Measurements from ENCODE around the gene YAP1.

Gene YAP1

GRCh38 chr11:102158164-102158735 lies 48.0 kb downstream of the YAP1 start:
- H3K27ac ChIP-seq: no peak overlapping the region
- TF ChIP-seq ZFX (IDR thresholded peaks at IDR 0.05) (no peak), CTCF (conservative IDR thresholded peaks at IDR 0.05) (no peak)

DNA sequence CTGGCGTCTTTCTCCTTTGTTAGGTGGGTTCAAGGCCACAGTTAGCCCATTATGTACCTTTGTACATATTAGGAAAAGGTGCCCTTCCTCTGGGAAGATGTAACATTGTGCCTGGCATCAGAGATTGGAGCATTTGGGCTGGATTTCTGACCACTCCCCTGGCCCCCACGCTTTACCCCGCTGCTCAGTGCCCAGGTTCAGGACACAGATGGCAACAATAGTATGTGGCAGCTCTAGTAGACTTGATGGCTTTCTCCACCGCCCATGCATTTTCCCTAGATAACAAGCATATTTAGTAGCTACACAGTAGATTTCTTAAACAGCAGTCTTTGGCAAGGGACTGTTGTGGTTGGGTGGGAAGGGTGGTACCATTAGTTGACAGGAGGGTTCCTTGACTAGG lies 53.1 kb downstream of the YAP1 start:
- TF ChIP-seq CTCF (conservative IDR thresholded peaks at IDR 0.05) (no peak), ZFX (IDR thresholded peaks at IDR 0.05) (no peak)
- H3K27ac ChIP-seq: no peak overlapping the region

GRCh38 chr11:102166175-102167064 lies 56.2 kb downstream of the YAP1 start:
- TF ChIP-seq CTCF (conservative IDR thresholded peaks at IDR 0.05) (no peak), ZFX (IDR thresholded peaks at IDR 0.05) (no peak)
- H3K27ac ChIP-seq: no peak overlapping the region

- TF ChIP-seq CTCF (conservative IDR thresholded peaks at IDR 0.05) (no peak), ZFX (IDR thresholded peaks at IDR 0.05) (no peak)
- no peak overlapping the region for H3K27ac ChIP-seq
These were observed 58.2 kb downstream of the YAP1 start for GRCh38 chr11:102168481-102168880.

DNA sequence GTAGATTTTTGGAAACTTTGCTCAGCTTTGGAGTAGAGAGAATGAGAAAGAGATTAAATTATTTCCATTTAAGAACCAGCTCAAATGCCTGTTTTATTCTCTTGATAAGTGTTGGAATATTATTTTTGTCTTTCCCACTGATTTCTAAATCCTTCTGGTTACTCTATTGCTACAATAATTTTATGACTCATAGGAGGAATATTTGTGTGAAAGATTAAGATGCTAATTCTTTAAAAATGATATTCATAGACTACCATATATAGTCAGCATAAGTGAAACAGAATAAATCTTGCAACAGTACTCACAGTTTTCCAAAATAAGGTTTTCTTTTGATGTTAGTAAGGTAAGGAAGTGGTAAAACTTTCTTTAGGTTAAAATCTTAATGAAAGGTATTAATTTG lies 60.9 kb downstream of the YAP1 start:
- TF ChIP-seq ZFX (IDR thresholded peaks at IDR 0.05) (no peak), CTCF (conservative IDR thresholded peaks at IDR 0.05) (no peak)
- H3K27ac ChIP-seq: no peak overlapping the region

DNA sequence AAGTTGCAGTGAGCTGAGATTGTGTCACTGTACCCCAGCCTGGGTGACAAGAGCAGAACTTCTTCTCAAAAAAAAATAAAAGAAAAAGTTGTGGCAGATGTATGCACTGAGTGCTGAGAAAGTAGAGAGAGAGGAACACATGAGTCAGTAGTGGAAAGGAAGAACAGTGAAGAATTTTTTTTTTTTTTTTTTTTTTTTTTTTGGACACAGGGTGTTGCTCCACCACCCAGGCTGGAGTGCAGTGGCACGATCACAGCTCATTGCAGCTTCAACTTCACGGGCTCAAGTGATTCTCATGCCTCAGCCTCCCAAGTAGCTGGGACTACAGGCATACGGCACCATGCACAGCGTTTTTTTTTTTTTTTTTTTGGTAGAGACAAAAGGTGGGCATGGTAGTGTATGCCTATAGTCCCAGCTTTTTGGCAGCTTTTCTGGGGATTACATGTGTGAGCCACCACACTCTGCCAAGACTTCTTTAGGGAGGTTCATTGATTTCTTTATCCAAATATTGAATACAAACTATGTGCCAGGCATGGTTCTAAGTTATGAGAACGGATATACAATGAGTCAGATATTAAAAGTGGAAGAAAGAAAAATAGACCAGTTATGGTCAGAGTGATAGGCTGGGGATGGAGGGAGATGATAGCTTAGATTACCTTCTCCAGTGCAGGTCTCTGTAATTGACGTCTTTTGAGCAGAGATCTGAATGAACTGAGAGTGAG lies 62.0 kb downstream of the YAP1 start:
- no peak overlapping the region for H3K27ac ChIP-seq

More for the DNA sequence above, 62.0 kb downstream of the YAP1 start:
- no peak for TF ChIP-seq ZFX (IDR thresholded peaks at IDR 0.05)
- TF ChIP-seq CTCF (conservative IDR thresholded peaks at IDR 0.05): no peak

Data from C4-2B (cell line).